SH-SY5Y (cell line): Measurements from ENCODE around the gene GRPR.

Experiments
- GATA2 ChIP-seq: IDR thresholded peaks from 2 replicates; pipeline ENCODE4 v1.6.1; 2011; ENCODE audit warnings: mild to moderate bottlenecking, low read depth, low read length
- GATA3 ChIP-seq: IDR thresholded peaks from 2 replicates; pipeline ENCODE4 v1.6.1; 2011; ENCODE audit warnings: low read depth, mild to moderate bottlenecking, low read length, moderate library complexity

- TF ChIP-seq GATA2 (no peak), GATA3 (no peak)
Observed at GRCh38 chrX:16188687-16189086, 65.3 kb downstream of the GRPR start.
